Activated CD4-positive, alpha-beta T cell treated with anti-CD3 and anti-CD28 coated beads for 4 hours (primary cell): ENCODE measurements around the gene CTAG1A.
"Not testable (repeated sequence)": the region's sequence is repeated elsewhere in the genome, so short reads cannot be mapped to it uniquely, and the experiment has no call there.

Experiments
- DNase-seq, 2 donors: peaks; one replicate each; pipeline ENCODE4 v3.0.0-alpha.2; 2020

The CTAG1A gene

GRCh38 chrX:154584585-154585183, at the start of gene CTAG1A:
CTAG1A (plus strand) TSS chrX:154585133; CDS start chrX:154585207, 74 bp downstream.
- DNase-seq: not testable (repeated sequence)

GRCh38 chrX:154535892-154536291, 49.0 kb upstream of the CTAG1A start:
- no peak for DNase-seq

GRCh38 chrX:154539077-154539476, 45.9 kb upstream of the CTAG1A start:
- DNase-seq: no peak

GRCh38 chrX:154540365-154540764, 44.6 kb upstream of the CTAG1A start:
- DNase-seq: not testable (repeated sequence)

GRCh38 chrX:154540897-154541535, 43.9 kb upstream of the CTAG1A start:
- DNase-seq: no peak

- no peak for DNase-seq
These were observed 43.4 kb upstream of the CTAG1A start for GRCh38 chrX:154541589-154541895.

GRCh38 chrX:154541896-154542722, 42.8 kb upstream of the CTAG1A start:
- peak; percentile 44 to 54 for DNase-seq

GRCh38 chrX:154542723-154543424, 42.1 kb upstream of the CTAG1A start:
- no peak for DNase-seq

GRCh38 chrX:154545673-154546274, 39.2 kb upstream of the CTAG1A start:
- DNase-seq: no peak

GRCh38 chrX:154546354-154547244, 38.3 kb upstream of the CTAG1A start, which contains the start of gene G6PD:
G6PD (minus strand) TSS chrX:154546846; CDS start chrX:154546155, 691 bp downstream.
- DNase-seq: peak; percentile 76 to 78

GRCh38 chrX:154547245-154548027, 37.5 kb upstream of the CTAG1A start, which contains the start of gene IKBKG:
IKBKG (plus strand) TSS chrX:154547620; CDS start chrX:154552003, 4,383 bp downstream.
- DNase-seq: peak; percentile 82 to 87

- DNase-seq: no peak
These were observed 37.0 kb upstream of the CTAG1A start for GRCh38 chrX:154548028-154548316.

- no peak for DNase-seq
These were observed 35.2 kb upstream of the CTAG1A start for GRCh38 chrX:154549766-154550165.

GRCh38 chrX:154552112-154552806, 32.7 kb upstream of the CTAG1A start:
- DNase-seq: not testable (repeated sequence)

GRCh38 chrX:154558060-154558690, 26.8 kb upstream of the CTAG1A start:
- not testable (repeated sequence) for DNase-seq

- not testable (repeated sequence) for DNase-seq
These were observed 26.0 kb upstream of the CTAG1A start for GRCh38 chrX:154558896-154559295.

GRCh38 chrX:154560326-154560725, 24.6 kb upstream of the CTAG1A start:
- DNase-seq: not testable (repeated sequence)

- not testable (repeated sequence) for DNase-seq
These were observed 22.6 kb upstream of the CTAG1A start for GRCh38 chrX:154562295-154562694.

- DNase-seq: not testable (repeated sequence)
These were observed 14.6 kb upstream of the CTAG1A start for GRCh38 chrX:154570361-154570760.

GRCh38 chrX:154573061-154573460, 11.9 kb upstream of the CTAG1A start:
- not testable (repeated sequence) for DNase-seq
